HEK293 (cell line): ENCODE results near the gene PPP1R10.

Source experiments
- CTCF ChIA-PET: fragments of 350-600 bp; formaldehyde crosslinking; extraction: SDS; loops from one replicate; lab custom pipeline; 2021; ENCODE audit warnings: antibody characterized with exemption; lab: Yijun Ruan, JAX
- POLR2A ChIA-PET: fragments of 300-600 bp; formaldehyde crosslinking; extraction: SDS; loops from one replicate; lab custom pipeline; 2020; ENCODE audit warnings: antibody characterized with exemption, inconsistent platforms; lab: Yijun Ruan, JAX
- H3K27ac ChIP-seq: fragments of 200-500 bp; sonication (Bioruptor generic); 2 replicates; pipeline ENCODE4 v1.5.1; 2014; ENCODE audit warnings: low read depth, low read length, control low read depth, inconsistent platforms; ENCODE audit errors: extremely low read depth
- H3K36me3 ChIP-seq, 2 experiments: fragments of 200-500 bp in 1 of 2; sonication (Bioruptor generic) in 1 of 2; 1 replicate in 1 of 2; 2 replicates in 1 of 2; pipeline ENCODE4 v1.5.1; 2014 to 2017; ENCODE audit warnings: inconsistent platforms in 2 of 2, low read length in 2 of 2; ENCODE audit not compliant: control insufficient read depth in 2 of 2, insufficient read depth in 1 of 2
- H3K4me1 ChIP-seq: fragments of 200-500 bp; sonication (Bioruptor generic); 2 replicates; pipeline ENCODE4 v1.5.1; 2014; ENCODE audit warnings: mild to moderate bottlenecking, low read length, inconsistent platforms; ENCODE audit not compliant: control insufficient read depth, insufficient read depth
- H3K4me3 ChIP-seq: 2 replicates; pipeline ENCODE4 v1.5.1; 2011; ENCODE audit warnings: low read depth, mild to moderate bottlenecking, control low read depth, low read length, moderate library complexity
- H3K9me3 ChIP-seq: fragments of 200-500 bp; sonication (Bioruptor generic); 2 replicates; pipeline ENCODE4 v1.5.1; 2014; ENCODE audit warnings: low read depth, low read length, inconsistent platforms; ENCODE audit not compliant: control insufficient read depth, insufficient read depth
- GLI4 ChIP-seq: fragments of 450-650 bp; formaldehyde crosslinking; IDR thresholded peaks from 2 replicates; pipeline ENCODE4 v1.5.1; 2016; ENCODE audit warnings: missing biosample characterization, missing genetic modification characterization
- IKZF3 ChIP-seq: fragments of 450-650 bp; IDR thresholded peaks from 2 replicates; pipeline ENCODE4 v1.5.0; 2018; ENCODE audit warnings: missing biosample characterization, mild to moderate bottlenecking, missing genetic modification characterization, moderate library complexity
- OSR2 ChIP-seq: fragments of 450-650 bp; formaldehyde crosslinking; IDR thresholded peaks from 2 replicates; pipeline ENCODE4 v1.5.1; 2016; ENCODE audit warnings: missing biosample characterization, missing genetic modification characterization
- PRDM4 ChIP-seq: fragments of 450-650 bp; formaldehyde crosslinking; IDR thresholded peaks from 2 replicates; pipeline ENCODE4 v1.5.1; 2017; ENCODE audit warnings: missing biosample characterization, missing genetic modification characterization
- SCRT1 ChIP-seq: fragments of 450-650 bp; formaldehyde crosslinking; IDR thresholded peaks from 2 replicates; pipeline ENCODE4 v1.5.1; 2016; ENCODE audit warnings: missing biosample characterization, missing genetic modification characterization, borderline replicate concordance
- TCF7L2 ChIP-seq: IDR thresholded peaks from 2 replicates; pipeline ENCODE4 v1.6.1; 2011; ENCODE audit warnings: low read depth, mild to moderate bottlenecking, inconsistent platforms, low read length, moderate library complexity, borderline replicate concordance
- YY2 ChIP-seq: fragments of 450-650 bp; formaldehyde crosslinking; IDR thresholded peaks from 2 replicates; pipeline ENCODE4 v1.5.1; 2016; ENCODE audit warnings: missing biosample characterization, missing genetic modification characterization
- ZBTB17 ChIP-seq: fragments of 450-650 bp; formaldehyde crosslinking; IDR thresholded peaks from 2 replicates; pipeline ENCODE4 v1.5.1; 2016; ENCODE audit warnings: missing biosample characterization, missing genetic modification characterization
- ZBTB49 ChIP-seq: fragments of 450-650 bp; formaldehyde crosslinking; IDR thresholded peaks from 2 replicates; pipeline ENCODE4 v1.5.1; 2016; ENCODE audit warnings: missing biosample characterization, missing genetic modification characterization, low read depth
- ZBTB6 ChIP-seq: fragments of 450-650 bp; formaldehyde crosslinking; IDR thresholded peaks from 2 replicates; pipeline ENCODE4 v1.5.1; 2017; ENCODE audit warnings: missing biosample characterization, missing genetic modification characterization
- ZFP3 ChIP-seq: fragments of 450-650 bp; formaldehyde crosslinking; IDR thresholded peaks from 2 replicates; pipeline ENCODE4 v1.5.1; 2016; ENCODE audit warnings: low read depth, missing biosample characterization, missing genetic modification characterization
- ZFP37 ChIP-seq: fragments of 450-650 bp; formaldehyde crosslinking; IDR thresholded peaks from 2 replicates; pipeline ENCODE4 v1.5.1; 2016; ENCODE audit warnings: missing biosample characterization, missing genetic modification characterization
- ZFP41 ChIP-seq: fragments of 450-650 bp; formaldehyde crosslinking; IDR thresholded peaks from 2 replicates; pipeline ENCODE4 v1.5.1; 2016; ENCODE audit warnings: missing biosample characterization, missing genetic modification characterization, borderline replicate concordance
- ZNF121 ChIP-seq: fragments of 450-650 bp; formaldehyde crosslinking; IDR thresholded peaks from 2 replicates; pipeline ENCODE4 v1.5.1; 2016; ENCODE audit warnings: missing biosample characterization, missing genetic modification characterization
- ZNF132 ChIP-seq: fragments of 450-650 bp; formaldehyde crosslinking; IDR thresholded peaks from 2 replicates; pipeline ENCODE4 v1.5.1; 2017; ENCODE audit warnings: missing biosample characterization, missing genetic modification characterization, borderline replicate concordance
- ZNF16 ChIP-seq: fragments of 450-650 bp; formaldehyde crosslinking; IDR thresholded peaks from 2 replicates; pipeline ENCODE4 v1.5.1; 2016; ENCODE audit warnings: low read depth, missing biosample characterization, missing genetic modification characterization
- ZNF18 ChIP-seq: fragments of 450-650 bp; formaldehyde crosslinking; IDR thresholded peaks from 2 replicates; pipeline ENCODE4 v1.5.1; 2016; ENCODE audit warnings: missing biosample characterization, missing genetic modification characterization
- ZNF239 ChIP-seq: fragments of 450-650 bp; formaldehyde crosslinking; IDR thresholded peaks from 2 replicates; pipeline ENCODE4 v1.5.1; 2016; ENCODE audit warnings: missing biosample characterization, missing genetic modification characterization
- ZNF266 ChIP-seq: fragments of 450-650 bp; formaldehyde crosslinking; IDR thresholded peaks from 2 replicates; pipeline ENCODE4 v1.5.1; 2016; ENCODE audit warnings: missing biosample characterization, missing genetic modification characterization, low read depth
- ZNF362 ChIP-seq: fragments of 450-650 bp; formaldehyde crosslinking; IDR thresholded peaks from 2 replicates; pipeline ENCODE4 v1.5.1; 2016; ENCODE audit warnings: missing biosample characterization, missing genetic modification characterization
- ZNF394 ChIP-seq: fragments of 450-650 bp; formaldehyde crosslinking; IDR thresholded peaks from 2 replicates; pipeline ENCODE4 v1.5.1; 2016; ENCODE audit warnings: missing biosample characterization, missing genetic modification characterization, mild to moderate bottlenecking, moderate library complexity, borderline replicate concordance
- ZNF548 ChIP-seq: fragments of 450-650 bp; formaldehyde crosslinking; IDR thresholded peaks from 2 replicates; pipeline ENCODE4 v1.5.1; 2016; ENCODE audit warnings: missing biosample characterization, missing genetic modification characterization
- ZNF600 ChIP-seq: fragments of 450-650 bp; formaldehyde crosslinking; IDR thresholded peaks from 2 replicates; pipeline ENCODE4 v1.5.1; 2016; ENCODE audit warnings: missing biosample characterization, missing genetic modification characterization
- ZNF621 ChIP-seq: fragments of 450-650 bp; formaldehyde crosslinking; IDR thresholded peaks from 2 replicates; pipeline ENCODE4 v1.5.1; 2017; ENCODE audit warnings: missing biosample characterization, missing genetic modification characterization
- ZNF776 ChIP-seq: fragments of 450-650 bp; formaldehyde crosslinking; IDR thresholded peaks from 2 replicates; pipeline ENCODE4 v1.5.0; 2017; ENCODE audit warnings: missing biosample characterization, missing genetic modification characterization, borderline replicate concordance
- TF ChIP-seq, protein P1 (sequence below): fragments of 450-650 bp; formaldehyde crosslinking; IDR thresholded peaks from 2 replicates; pipeline ENCODE4 v1.5.1; 2016; ENCODE audit warnings: missing biosample characterization, missing genetic modification characterization
- TF ChIP-seq, protein P2 (sequence below): fragments of 450-650 bp; formaldehyde crosslinking; IDR thresholded peaks from 2 replicates; pipeline ENCODE4 v1.5.1; 2016; ENCODE audit warnings: missing biosample characterization, missing genetic modification characterization, low read depth

PPP1R10 gene

GRCh38 chr6:30598912-30599624 lies 18.0 kb downstream of the PPP1R10 start:
- Histone ChIP-seq H3K4me3 (no peak overlapping the region), H3K4me1 (no peaks in the 10 kb centered on the region), H3K9me3 (no peaks in the 10 kb centered on the region), H3K36me3 (peaks cover 35 to 57% of the 10 kb centered on the region in 2 experiments), H3K27ac (0 out of 2 replicates have a peak overlapping the region, but pooled peaks have one; percentile 2)
- CTCF ChIA-PET, result interaction anchor here (0.6 to 9.8 kb wide), 13 partner anchors 11 to 488 kb away, joined by 3 to 121 read pairs (median 19); no protein-coding TSS in a partner anchor
- POLR2A ChIA-PET, result interaction anchor here (0.6 to 14.9 kb wide), 11 partner anchors 12 to 132 kb away, joined by 3 to 197 read pairs (median 4); partner anchors contain the start of genes ABCF1, MRPS18B and PPP1R10
- TF ChIP-seq ZBTB49, result no peak
- TF ChIP-seq, protein P1, sequence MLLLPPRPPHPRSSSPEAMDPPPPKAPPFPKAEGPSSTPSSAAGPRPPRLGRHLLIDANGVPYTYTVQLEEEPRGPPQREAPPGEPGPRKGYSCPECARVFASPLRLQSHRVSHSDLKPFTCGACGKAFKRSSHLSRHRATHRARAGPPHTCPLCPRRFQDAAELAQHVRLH (tag by site-specific recombination), result no peak
- no peak for TF ChIP-seq ZBTB17
- no peak for TF ChIP-seq ZNF239 (tag by site-specific recombination)
- TF ChIP-seq, protein P2, sequence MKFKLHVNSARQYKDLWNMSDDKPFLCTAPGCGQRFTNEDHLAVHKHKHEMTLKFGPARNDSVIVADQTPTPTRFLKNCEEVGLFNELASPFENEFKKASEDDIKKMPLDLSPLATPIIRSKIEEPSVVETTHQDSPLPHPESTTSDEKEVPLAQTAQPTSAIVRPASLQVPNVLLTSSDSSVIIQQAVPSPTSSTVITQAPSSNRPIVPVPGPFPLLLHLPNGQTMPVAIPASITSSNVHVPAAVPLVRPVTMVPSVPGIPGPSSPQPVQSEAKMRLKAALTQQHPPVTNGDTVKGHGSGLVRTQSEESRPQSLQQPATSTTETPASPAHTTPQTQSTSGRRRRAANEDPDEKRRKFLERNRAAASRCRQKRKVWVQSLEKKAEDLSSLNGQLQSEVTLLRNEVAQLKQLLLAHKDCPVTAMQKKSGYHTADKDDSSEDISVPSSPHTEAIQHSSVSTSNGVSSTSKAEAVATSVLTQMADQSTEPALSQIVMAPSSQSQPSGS (tag by site-specific recombination), result no peak
- TF ChIP-seq ZNF394 (tag by site-specific recombination), result peak; percentile 73; the same call in 1 of the 2 replicates
- TF ChIP-seq ZNF16 (tag by site-specific recombination), result no peak
- TF ChIP-seq ZNF362 (tag by site-specific recombination), result peak; percentile 84
- TF ChIP-seq SCRT1 (tag by site-specific recombination), result no peak
- TF ChIP-seq PRDM4 (tag by site-specific recombination), result no peak
- no peak for TF ChIP-seq ZFP41 (tag by site-specific recombination)
- TF ChIP-seq ZFP37 (tag by site-specific recombination), result no peak
- TF ChIP-seq ZNF600 (tag by site-specific recombination), result peak; percentile 96
- TF ChIP-seq GLI4 (tag by site-specific recombination), result no peak
- TF ChIP-seq TCF7L2, result no peak
- peak; percentile 38; the same call in 1 of the 2 replicates for TF ChIP-seq ZNF121 (tag by site-specific recombination)
- no peak for TF ChIP-seq ZNF621 (tag by site-specific recombination)
- no peak for TF ChIP-seq OSR2 (tag by site-specific recombination)
- no peak for TF ChIP-seq ZNF776
- TF ChIP-seq IKZF3, result peak; percentile 52; the same call in 1 of the 2 replicates
- no peak for TF ChIP-seq ZFP3 (tag by site-specific recombination)
- TF ChIP-seq ZNF18 (tag by site-specific recombination), result no peak
- no peak for TF ChIP-seq YY2
- no peak for TF ChIP-seq ZBTB6 (tag by site-specific recombination)
- TF ChIP-seq ZNF132, result no peak
- no peak for TF ChIP-seq ZNF548
- no peak for TF ChIP-seq ZNF266 (tag by site-specific recombination)
